SK-N-SH treated with all-trans-retinoic acid at 6 μM for 48 hours (cell line): Measurements from ENCODE around the gene TNFRSF13B.

Experiments
- OSR1 ChIP-seq: fragments of 250-450 bp; sonication (Bioruptor Pico); IDR thresholded peaks from 2 replicates; pipeline ENCODE4 v1.8.0; 2022; ENCODE audit warnings: moderate library complexity, mild to moderate bottlenecking, inconsistent platforms
- ZFP3 ChIP-seq: fragments of 250-450 bp; sonication (Bioruptor Pico); IDR thresholded peaks from 2 replicates; pipeline ENCODE4 v1.5.0; 2020; ENCODE audit warnings: mild to moderate bottlenecking, moderate library complexity
- TF ChIP-seq, protein P1 (sequence below): fragments of 250-450 bp; sonication (Bioruptor Pico); IDR thresholded peaks from 2 replicates; pipeline ENCODE4 v1.5.1; 2020; ENCODE audit warnings: low read depth, mild to moderate bottlenecking, moderate library complexity

DNA sequence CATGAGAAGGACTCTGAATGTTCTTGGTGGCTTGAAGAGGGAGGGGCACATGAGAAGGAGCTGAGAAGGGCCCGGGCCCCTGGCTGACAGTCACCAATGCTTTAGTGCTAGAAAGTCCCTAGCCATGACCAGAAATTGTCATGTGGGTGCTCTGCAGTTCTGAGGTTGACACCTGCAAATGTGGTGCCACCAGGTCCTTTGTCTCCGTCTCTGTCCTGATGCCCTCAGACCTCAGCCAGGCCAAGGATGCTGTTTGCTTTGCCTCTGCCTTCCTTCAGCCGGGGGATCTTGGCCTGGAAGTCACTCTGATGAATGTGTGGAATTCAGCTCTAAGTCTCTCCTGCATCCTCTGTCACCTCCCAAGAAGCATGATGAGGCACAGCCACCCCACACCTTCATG is 63.6 kb downstream of the TNFRSF13B start:
- TF ChIP-seq ZFP3 (CRISPR knock-in tag): no peak
- TF ChIP-seq, protein P1, sequence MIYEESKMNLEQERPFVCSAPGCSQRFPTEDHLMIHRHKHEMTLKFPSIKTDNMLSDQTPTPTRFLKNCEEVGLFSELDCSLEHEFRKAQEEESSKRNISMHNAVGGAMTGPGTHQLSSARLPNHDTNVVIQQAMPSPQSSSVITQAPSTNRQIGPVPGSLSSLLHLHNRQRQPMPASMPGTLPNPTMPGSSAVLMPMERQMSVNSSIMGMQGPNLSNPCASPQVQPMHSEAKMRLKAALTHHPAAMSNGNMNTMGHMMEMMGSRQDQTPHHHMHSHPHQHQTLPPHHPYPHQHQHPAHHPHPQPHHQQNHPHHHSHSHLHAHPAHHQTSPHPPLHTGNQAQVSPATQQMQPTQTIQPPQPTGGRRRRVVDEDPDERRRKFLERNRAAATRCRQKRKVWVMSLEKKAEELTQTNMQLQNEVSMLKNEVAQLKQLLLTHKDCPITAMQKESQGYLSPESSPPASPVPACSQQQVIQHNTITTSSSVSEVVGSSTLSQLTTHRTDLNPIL (CRISPR knock-in tag): no peak
- no peak for TF ChIP-seq OSR1 (CRISPR knock-in tag)
